ENCODE data around the gene AGBL4. TPM values are rescaled to one million over a fixed set of nuclear protein-coding genes. Genes with fewer than 3 reads are reported as not detected.

The AGBL4 gene
- total and polyA plus RNA-seq, 2 of the 4 experiments (the other 2 are of a cell fraction): not detected

- TF ChIP-seq CTCF (conservative IDR thresholded peaks at IDR 0.05; ENCODE audit: low read depth, low read length) (no peak), MAFK (IDR thresholded peaks at IDR 0.05; ENCODE audit: low read depth, low read length) (no peak), MAZ (IDR thresholded peaks at IDR 0.05; ENCODE audit: borderline replicate concordance, low read depth, low read length) (no peak), MXI1 (IDR thresholded peaks at IDR 0.05; ENCODE audit: borderline replicate concordance, low read depth, low read length) (no peak), USF2 (IDR thresholded peaks at IDR 0.05; ENCODE audit: low read depth, low read length) (no peak), CHD1 (IDR thresholded peaks at IDR 0.05; ENCODE audit: low read depth, low read length) (no peak), POLR2A (IDR thresholded peaks at IDR 0.05; ENCODE audit: low read depth, low read length) (no peak), NFE2L2 (IDR thresholded peaks at IDR 0.05; ENCODE audit: low read depth, low read length) (no peak), BHLHE40 (IDR thresholded peaks at IDR 0.05; ENCODE audit: low read depth, low read length) (no peak), FOS (IDR thresholded peaks at IDR 0.05; ENCODE audit: low read depth, low read length) (no peak), CEBPB (IDR thresholded peaks at IDR 0.05; ENCODE audit: low read depth, low read length) (no peak)
- no peak overlapping the region for H2AK9ac ChIP-seq (replicated peaks; ENCODE audit: low read depth, low read length, poor library complexity)
- no peaks in the 10 kb centered on the region for H3K4me1 ChIP-seq (ENCODE audit: control insufficient read depth, insufficient read depth, low read length)
- no peaks in the 10 kb centered on the region; the same call in 1 of the 2 replicates for H3K9me1 ChIP-seq (ENCODE audit: insufficient read depth, low read length)
- H3K4me3 ChIP-seq (ENCODE audit: insufficient read depth, low read depth, low read length): no peak overlapping the region
- H4K8ac ChIP-seq (ENCODE audit: low read depth in 2 of 2, low read length in 2 of 2): no peak overlapping the region
- no peak overlapping the region for H4K91ac ChIP-seq (ENCODE audit: insufficient read depth, low read depth, low read length)
- no CpG with 5 or more reads among the region's 2 CpGs for WGBS, 2 experiments (ENCODE audit: extremely low coverage in 2 of 2, insufficient read length in 1 of 2)
- POLR2A ChIA-PET (ENCODE audit: unreplicated experiment): no interaction called here
- H3K9ac ChIP-seq (ENCODE audit: low read depth, low read length): no peak overlapping the region
- H2BK120ac ChIP-seq (ENCODE audit: low read depth, low read length): no peak overlapping the region
- CTCF ChIA-PET: no interaction called here
- no peaks in the 10 kb centered on the region for H3K36me3 ChIP-seq (ENCODE audit: control insufficient read depth, insufficient read depth, low read length)
- H3K4me2 ChIP-seq (ENCODE audit: low read depth, low read length): no peak overlapping the region
- ATAC-seq (ENCODE audit: low read depth) (no peak), DNase-seq (no peak)
- H3K14ac ChIP-seq (replicated peaks; ENCODE audit: low read depth, low read length): no peak overlapping the region
- H4K20me1 ChIP-seq (ENCODE audit: insufficient read depth, low read length): no peaks in the 10 kb centered on the region
- H2BK20ac ChIP-seq (ENCODE audit: low read depth, low read length): no peak overlapping the region
- no peak overlapping the region for H3K56ac ChIP-seq (ENCODE audit: extremely low read depth, insufficient read depth, low read length)
- intact Hi-C loops (cut with micrococcal nuclease): no loop called here
- no peak overlapping the region for H2BK15ac ChIP-seq (ENCODE audit: low read depth, low read length)
- no peak overlapping the region for H2AK5ac ChIP-seq (ENCODE audit: low read depth, low read length)
- in situ Hi-C loops (cut with MboI; ENCODE audit: low sequenced_read_pairs): no loop called here
- H2BK5ac ChIP-seq (ENCODE audit: low read depth, low read length, poor library complexity, severe bottlenecking): no peak overlapping the region
- H3K4ac ChIP-seq (ENCODE audit: low read depth, low read length): no peak overlapping the region
- H2AFZ ChIP-seq (replicated peaks; ENCODE audit: low read length, poor library complexity): no peak overlapping the region
- no peak overlapping the region for H3K27ac ChIP-seq (ENCODE audit: insufficient read depth, low read length)
- no peak overlapping the region for H3K18ac ChIP-seq (ENCODE audit: low read depth, low read length)
- no peak overlapping the region for H3K23ac ChIP-seq (ENCODE audit: low read depth, low read length)
- H4K5ac ChIP-seq (ENCODE audit: low read depth, low read length): no peak overlapping the region
- no peaks in the 10 kb centered on the region for H3K79me1 ChIP-seq (ENCODE audit: low read depth in 1 of 2, low read length in 2 of 2)
- no peaks in the 10 kb centered on the region for H3K27me3 ChIP-seq (ENCODE audit: control insufficient read depth, insufficient read depth, low read length)
- dilution Hi-C loops (cut with HindIII; ENCODE audit: low sequenced_read_pairs, unreplicated experiment): no loop called here
- H3K9me3 ChIP-seq (ENCODE audit: control insufficient read depth, insufficient read depth, low read length): no peaks in the 10 kb centered on the region
- BruUV-seq (replicated peaks): no TSS peak
These were observed 1322.3 kb downstream of the AGBL4 start for GRCh38 chr1:48701445-48701844.
